Measurements from ENCODE around the gene PYGB.

Gene PYGB

GRCh38 chr20:25282034-25282781, 34.3 kb downstream of the PYGB start:
- H3K4me3 ChIP-seq (ENCODE audit: low read length): no peak overlapping the region
- H3K9ac ChIP-seq (ENCODE audit: low read length): no peak overlapping the region
- DNase-seq (ENCODE audit: low read depth): no peak
- H3K27me3 ChIP-seq (replicated peaks; ENCODE audit: control insufficient read depth, insufficient read depth, low read length): no peaks in the 10 kb centered on the region
- peaks cover 98% of the 10 kb centered on the region for H3K36me3 ChIP-seq (ENCODE audit: control insufficient read depth, insufficient read depth, low read length, severe bottlenecking)
- H3K9me3 ChIP-seq (ENCODE audit: control insufficient read depth, low read length): no peaks in the 10 kb centered on the region
- H3K4me1 ChIP-seq (ENCODE audit: control insufficient read depth, insufficient read depth, low read length): no peaks in the 10 kb centered on the region

DNA sequence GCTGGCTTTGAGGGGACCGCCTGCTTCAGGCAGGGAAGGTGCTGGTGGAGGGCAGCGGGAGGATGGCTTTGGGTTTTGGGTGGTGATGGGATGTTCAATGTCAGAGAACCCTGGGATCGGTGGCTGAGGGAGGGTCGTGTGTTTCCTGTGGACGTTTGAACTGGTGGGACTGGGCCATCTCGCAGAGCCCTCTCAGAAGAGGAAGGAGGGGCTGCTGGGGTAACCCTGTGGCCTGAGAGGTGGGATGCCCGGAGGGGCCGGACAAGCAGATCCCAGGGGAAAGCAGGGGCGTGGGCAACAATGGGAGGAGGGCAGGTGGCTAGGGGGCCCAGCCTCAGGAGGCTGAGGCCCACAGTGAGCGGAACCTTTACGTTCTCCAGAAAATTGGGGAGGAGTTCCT, 34.9 kb downstream of the PYGB start:
- Histone ChIP-seq H3K4me1 (ENCODE audit: control insufficient read depth, insufficient read depth, low read length) (no peaks in the 10 kb centered on the region), H3K27me3 (replicated peaks; ENCODE audit: control insufficient read depth, insufficient read depth, low read length) (no peaks in the 10 kb centered on the region), H3K36me3 (ENCODE audit: control insufficient read depth, insufficient read depth, low read length, severe bottlenecking) (peaks cover 98% of the 10 kb centered on the region), H3K9ac (ENCODE audit: low read length) (no peak overlapping the region), H3K9me3 (ENCODE audit: control insufficient read depth, low read length) (no peaks in the 10 kb centered on the region), H3K4me3 (ENCODE audit: low read length) (no peak overlapping the region)
- no peak for DNase-seq (ENCODE audit: low read depth)

DNA sequence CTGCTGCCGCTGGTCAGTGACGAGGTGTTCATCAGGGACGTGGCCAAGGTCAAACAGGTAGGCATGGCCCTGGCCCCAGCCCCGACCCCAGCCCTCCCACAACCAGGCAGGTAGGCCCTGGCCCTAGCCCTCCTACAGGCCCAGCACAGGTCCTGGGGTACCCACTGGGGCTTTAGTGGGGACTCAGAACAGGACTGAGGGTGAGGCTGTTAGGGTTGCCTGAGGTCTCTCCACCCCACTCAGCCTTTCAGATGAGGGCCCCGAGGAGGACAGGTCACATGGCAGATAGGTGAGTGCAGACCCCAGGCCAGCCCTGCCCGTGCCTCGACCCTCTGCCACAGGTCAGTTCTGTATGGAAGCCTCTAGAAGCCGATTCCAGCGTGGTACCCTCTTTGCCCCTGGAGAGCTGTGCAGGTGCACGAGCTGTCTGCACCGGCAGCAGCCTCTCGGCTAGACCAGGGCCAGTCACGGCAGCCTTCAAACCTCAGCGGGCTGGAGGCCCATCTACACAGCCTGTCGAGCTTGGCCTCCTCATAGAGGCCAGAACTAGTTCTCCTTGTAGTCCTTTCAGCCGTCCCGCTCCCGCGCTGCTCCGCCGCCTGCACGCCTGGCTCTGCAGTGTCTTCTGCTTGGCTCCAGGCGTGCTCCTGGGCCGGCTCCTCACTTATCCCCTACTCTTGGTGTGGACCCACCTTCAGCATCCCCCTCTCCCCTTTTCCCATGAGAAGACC, 35.5 kb downstream of the PYGB start:
- Histone ChIP-seq H3K36me3 (ENCODE audit: control insufficient read depth, insufficient read depth, low read length, severe bottlenecking) (peaks cover 98% of the 10 kb centered on the region), H3K27me3 (replicated peaks; ENCODE audit: control insufficient read depth, insufficient read depth, low read length) (no peaks in the 10 kb centered on the region), H3K9me3 (ENCODE audit: control insufficient read depth, low read length) (no peaks in the 10 kb centered on the region), H3K9ac (ENCODE audit: low read length) (no peak overlapping the region), H3K4me3 (ENCODE audit: low read length) (no peak overlapping the region), H3K4me1 (ENCODE audit: control insufficient read depth, insufficient read depth, low read length) (no peaks in the 10 kb centered on the region)
- DNase-seq (ENCODE audit: low read depth): no peak

DNA sequence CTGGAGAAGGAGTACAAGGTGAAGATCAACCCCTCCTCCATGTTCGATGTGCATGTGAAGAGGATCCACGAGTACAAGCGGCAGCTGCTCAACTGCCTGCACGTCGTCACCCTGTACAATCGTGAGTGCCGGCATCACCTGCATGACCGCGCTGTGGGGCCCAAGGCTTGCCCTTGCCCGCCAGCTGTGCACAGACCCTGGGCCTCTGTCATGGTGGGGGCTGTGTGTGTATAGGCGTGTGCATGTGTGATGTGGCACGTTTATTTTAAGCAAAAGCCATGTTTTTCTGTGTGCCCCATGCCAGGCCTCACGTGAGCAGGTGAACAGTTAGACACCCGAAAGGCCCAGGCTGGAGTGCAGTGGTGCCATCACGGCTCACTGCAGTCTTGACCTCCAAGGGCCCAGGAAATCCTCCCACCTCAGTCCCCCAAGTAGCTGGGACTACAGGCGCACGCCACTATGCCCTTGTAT, 36.3 kb downstream of the PYGB start:
- DNase-seq (ENCODE audit: low read depth): no peak
- H3K27me3 ChIP-seq (replicated peaks; ENCODE audit: control insufficient read depth, insufficient read depth, low read length): no peaks in the 10 kb centered on the region
- peaks cover 98% of the 10 kb centered on the region for H3K36me3 ChIP-seq (ENCODE audit: control insufficient read depth, insufficient read depth, low read length, severe bottlenecking)
- no peaks in the 10 kb centered on the region for H3K9me3 ChIP-seq (ENCODE audit: control insufficient read depth, low read length)
- no peak overlapping the region for H3K4me3 ChIP-seq (ENCODE audit: low read length)
- H3K4me1 ChIP-seq (ENCODE audit: control insufficient read depth, insufficient read depth, low read length): no peaks in the 10 kb centered on the region
- H3K9ac ChIP-seq (ENCODE audit: low read length): no peak overlapping the region

GRCh38 chr20:25285091-25285647, 37.3 kb downstream of the PYGB start:
- Histone ChIP-seq H3K4me1 (ENCODE audit: control insufficient read depth, insufficient read depth, low read length) (no peaks in the 10 kb centered on the region), H3K9ac (ENCODE audit: low read length) (no peak overlapping the region), H3K9me3 (ENCODE audit: control insufficient read depth, low read length) (no peaks in the 10 kb centered on the region), H3K27me3 (replicated peaks; ENCODE audit: control insufficient read depth, insufficient read depth, low read length) (no peaks in the 10 kb centered on the region), H3K4me3 (ENCODE audit: low read length) (no peak overlapping the region), H3K36me3 (ENCODE audit: control insufficient read depth, insufficient read depth, low read length, severe bottlenecking) (peaks cover 98% of the 10 kb centered on the region)
- DNase-seq (ENCODE audit: low read depth): no peak

- Histone ChIP-seq H3K9me3 (ENCODE audit: control insufficient read depth, low read length) (no peaks in the 10 kb centered on the region), H3K4me1 (ENCODE audit: control insufficient read depth, insufficient read depth, low read length) (no peaks in the 10 kb centered on the region), H3K9ac (ENCODE audit: low read length) (no peak overlapping the region), H3K27me3 (replicated peaks; ENCODE audit: control insufficient read depth, insufficient read depth, low read length) (no peaks in the 10 kb centered on the region), H3K4me3 (ENCODE audit: low read length) (no peak overlapping the region), H3K36me3 (ENCODE audit: control insufficient read depth, insufficient read depth, low read length, severe bottlenecking) (peaks cover 98% of the 10 kb centered on the region)
- DNase-seq (ENCODE audit: low read depth): no peak
Observed at GRCh38 chr20:25285856-25286798, 38.2 kb downstream of the PYGB start.

- H3K27me3 ChIP-seq (replicated peaks; ENCODE audit: control insufficient read depth, insufficient read depth, low read length): no peaks in the 10 kb centered on the region
- H3K4me3 ChIP-seq (ENCODE audit: low read length): no peak overlapping the region
- H3K36me3 ChIP-seq (ENCODE audit: control insufficient read depth, insufficient read depth, low read length, severe bottlenecking): peaks cover 98% of the 10 kb centered on the region
- H3K4me1 ChIP-seq (ENCODE audit: control insufficient read depth, insufficient read depth, low read length): no peaks in the 10 kb centered on the region
- DNase-seq (ENCODE audit: low read depth): no peak
- H3K9ac ChIP-seq (ENCODE audit: low read length): no peak overlapping the region
- H3K9me3 ChIP-seq (ENCODE audit: control insufficient read depth, low read length): no peaks in the 10 kb centered on the region
Observed at GRCh38 chr20:25286917-25287316, 39.0 kb downstream of the PYGB start.

- DNase-seq (ENCODE audit: low read depth): no peak
- H3K9me3 ChIP-seq (ENCODE audit: control insufficient read depth, low read length): no peaks in the 10 kb centered on the region
- H3K4me1 ChIP-seq (ENCODE audit: control insufficient read depth, insufficient read depth, low read length): no peaks in the 10 kb centered on the region
- H3K27me3 ChIP-seq (replicated peaks; ENCODE audit: control insufficient read depth, insufficient read depth, low read length): no peaks in the 10 kb centered on the region
- peaks cover 98% of the 10 kb centered on the region for H3K36me3 ChIP-seq (ENCODE audit: control insufficient read depth, insufficient read depth, low read length, severe bottlenecking)
- H3K4me3 ChIP-seq (ENCODE audit: low read length): no peak overlapping the region
- no peak overlapping the region for H3K9ac ChIP-seq (ENCODE audit: low read length)
Observed at GRCh38 chr20:25287631-25288290, 39.9 kb downstream of the PYGB start.

DNA sequence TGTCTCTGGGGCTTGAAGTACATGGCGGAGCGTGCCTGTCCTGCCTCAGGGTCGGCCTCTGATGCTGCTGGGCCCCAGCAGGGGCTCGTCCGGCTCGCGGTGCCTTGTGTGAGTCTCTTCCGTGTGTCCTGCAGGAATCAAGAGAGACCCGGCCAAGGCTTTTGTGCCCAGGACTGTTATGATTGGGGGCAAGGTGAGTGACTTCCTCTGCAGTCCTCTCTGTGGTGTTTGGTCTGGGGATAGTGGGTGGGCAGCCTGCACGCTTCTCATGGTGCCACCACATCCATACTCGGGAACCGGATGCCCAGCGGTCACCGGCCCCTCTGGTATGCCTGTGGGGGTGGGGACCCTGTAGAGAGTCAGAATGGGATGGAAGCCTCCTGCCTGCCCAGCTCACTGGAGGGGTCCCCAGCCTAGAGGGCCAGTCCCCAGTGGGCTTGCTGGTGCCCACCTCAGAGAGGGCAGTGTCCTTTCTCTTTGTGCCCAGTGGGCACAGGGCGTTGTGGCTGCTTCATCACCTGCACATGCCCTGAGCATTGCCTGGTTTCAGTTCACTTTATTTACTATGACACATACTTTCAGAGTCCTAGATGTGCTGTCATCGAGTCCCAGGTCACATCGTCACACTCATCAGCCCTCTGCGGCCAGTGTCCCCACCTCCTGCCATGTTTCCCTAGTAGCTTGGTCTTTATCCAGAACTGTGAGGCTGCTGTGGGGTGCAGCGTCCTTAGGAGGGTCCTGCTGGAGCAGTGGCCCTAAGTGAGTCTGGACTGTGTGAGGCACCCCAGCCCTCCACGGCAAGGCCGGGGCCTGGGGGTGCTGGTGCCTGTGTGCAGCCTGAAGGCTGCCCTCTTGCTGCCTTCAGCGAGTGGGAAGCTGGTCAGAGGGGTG, 40.7 kb downstream of the PYGB start:
- no peak for DNase-seq (ENCODE audit: low read depth)
- H3K27me3 ChIP-seq (replicated peaks; ENCODE audit: control insufficient read depth, insufficient read depth, low read length): no peaks in the 10 kb centered on the region
- no peaks in the 10 kb centered on the region for H3K9me3 ChIP-seq (ENCODE audit: control insufficient read depth, low read length)
- peaks cover 95% of the 10 kb centered on the region for H3K36me3 ChIP-seq (ENCODE audit: control insufficient read depth, insufficient read depth, low read length, severe bottlenecking)
- H3K4me3 ChIP-seq (ENCODE audit: low read length): no peak overlapping the region
- no peaks in the 10 kb centered on the region for H3K4me1 ChIP-seq (ENCODE audit: control insufficient read depth, insufficient read depth, low read length)
- H3K9ac ChIP-seq (ENCODE audit: low read length): no peak overlapping the region

All from adipocyte (in vitro differentiated cells).